ENCODE measurements around the gene UGT1A7.

UGT1A7 gene

GRCh38 chr2:233791883-233792329, 110.2 kb downstream of the UGT1A7 start:
- no peak for DNase-seq (ENCODE audit: low spot score)
- POLR2A ChIA-PET (ENCODE audit: low non-redundant PET) = no interaction called here

GRCh38 chr2:233792720-233793119, 111.0 kb downstream of the UGT1A7 start:
- H3K27ac ChIP-seq = no peak overlapping the region
- TF ChIP-seq CTCF (conservative IDR thresholded peaks at IDR 0.05; ENCODE audit: low read depth) = no peak
- ChIA-PET POLR2A (ENCODE audit: low non-redundant PET) (no interaction called here), CTCF (no interaction called here)
- no peak for DNase-seq (ENCODE audit: low spot score)

More at GRCh38 chr2:233791883-233792329, 110.2 kb downstream of the UGT1A7 start:
- CTCF ChIA-PET = no interaction called here
- no peak overlapping the region for H3K27ac ChIP-seq
- TF ChIP-seq CTCF (conservative IDR thresholded peaks at IDR 0.05; ENCODE audit: low read depth) = no peak

- ChIA-PET CTCF (no interaction called here), POLR2A (ENCODE audit: low non-redundant PET) (no interaction called here)
- H3K27ac ChIP-seq = no peak overlapping the region
- TF ChIP-seq CTCF (conservative IDR thresholded peaks at IDR 0.05; ENCODE audit: low read depth) = no peak
- no peak for DNase-seq (ENCODE audit: low spot score)
Measured at GRCh38 chr2:233793465-233794127, 111.9 kb downstream of the UGT1A7 start.

GRCh38 chr2:233794128-233794658, 112.5 kb downstream of the UGT1A7 start:
- ChIA-PET CTCF (no interaction called here), POLR2A (ENCODE audit: low non-redundant PET) (no interaction called here)
- no peak for TF ChIP-seq CTCF (conservative IDR thresholded peaks at IDR 0.05; ENCODE audit: low read depth)
- no peak for DNase-seq (ENCODE audit: low spot score)
- H3K27ac ChIP-seq = no peak overlapping the region

- ChIA-PET POLR2A (ENCODE audit: low non-redundant PET) (no interaction called here), CTCF (no interaction called here)
- no peak overlapping the region for H3K27ac ChIP-seq
- no peak for DNase-seq (ENCODE audit: low spot score)
- TF ChIP-seq CTCF (conservative IDR thresholded peaks at IDR 0.05; ENCODE audit: low read depth) = no peak
Measured at GRCh38 chr2:233795735-233796171, 114.1 kb downstream of the UGT1A7 start.

GRCh38 chr2:233796254-233796653, 114.6 kb downstream of the UGT1A7 start:
- ChIA-PET POLR2A (ENCODE audit: low non-redundant PET) (no interaction called here), CTCF (no interaction called here)
- no peak for TF ChIP-seq CTCF (conservative IDR thresholded peaks at IDR 0.05; ENCODE audit: low read depth)
- no peak for DNase-seq (ENCODE audit: low spot score)
- H3K27ac ChIP-seq = no peak overlapping the region
